HG03097 (cell line): Measurements from ENCODE around the gene ACSBG1.

ENCODE experiments used
- ATAC-seq: cut with Tn5 transposase; IDR thresholded peaks from one replicate; pipeline ENCODE4 v1.9.1; 2021; ENCODE audit not compliant: unreplicated experiment, low FRiP score

Gene ACSBG1

GRCh38 chr15:78224023-78224411 lies 10.3 kb downstream of the ACSBG1 start:
- no peak for ATAC-seq

- no peak for ATAC-seq
Measured at GRCh38 chr15:78223396-78224022, 10.9 kb downstream of the ACSBG1 start.

- no peak for ATAC-seq
Measured at GRCh38 chr15:78222745-78223395, 11.5 kb downstream of the ACSBG1 start.

GRCh38 chr15:78220713-78221112 lies 13.7 kb downstream of the ACSBG1 start:
- ATAC-seq = no peak

GRCh38 chr15:78216276-78217104 lies 17.9 kb downstream of the ACSBG1 start:
- ATAC-seq = no peak

GRCh38 chr15:78213956-78214355 lies 20.4 kb downstream of the ACSBG1 start:
- no peak for ATAC-seq

- no peak for ATAC-seq
Measured at GRCh38 chr15:78213425-78213750, 21.0 kb downstream of the ACSBG1 start.

- ATAC-seq = no peak
Measured at GRCh38 chr15:78212546-78213424, 21.6 kb downstream of the ACSBG1 start.

- no peak for ATAC-seq
Measured at GRCh38 chr15:78212008-78212407, 22.4 kb downstream of the ACSBG1 start.

- no peak for ATAC-seq
Measured at GRCh38 chr15:78211189-78211921, 23.0 kb downstream of the ACSBG1 start.

GRCh38 chr15:78210349-78210717 lies 24.0 kb downstream of the ACSBG1 start:
- ATAC-seq = no peak

GRCh38 chr15:78209646-78210348 lies 24.6 kb downstream of the ACSBG1 start:
- ATAC-seq = no peak

- no peak for ATAC-seq
Measured at GRCh38 chr15:78208887-78209645, 25.3 kb downstream of the ACSBG1 start.

GRCh38 chr15:78208341-78208844 lies 26.0 kb downstream of the ACSBG1 start:
- ATAC-seq = no peak

- no peak for ATAC-seq
Measured at GRCh38 chr15:78207641-78208340, 26.6 kb downstream of the ACSBG1 start.

GRCh38 chr15:78207110-78207458 lies 27.3 kb downstream of the ACSBG1 start:
- no peak for ATAC-seq

GRCh38 chr15:78206326-78207109 lies 27.8 kb downstream of the ACSBG1 start:
- ATAC-seq = no peak
